Activated CD8-positive, alpha-beta T cell treated with anti-CD3 and anti-CD28 coated beads for 36 hours (primary cell): ENCODE data around the gene ATP5PB. TPM values are rescaled to one million over a fixed set of nuclear protein-coding genes. Genes with fewer than 3 reads are reported as not detected.
A peak's percentile ranks its signal among the peaks of the same experiment; 100 is the strongest.

ENCODE experiments used
- ATAC-seq: fragments of 200-7000 bp; cut with Tn5 transposase; one replicate; pipeline ENCODE4 v1.10.0; 2021; ENCODE audit warnings: mild to moderate bottlenecking, moderate library complexity
- CTCF ChIA-PET: fragments of 350-600 bp; sonication (Branson Sonifier 250); formaldehyde crosslinking; loops from one replicate; lab custom pipeline; 2021; ENCODE audit warnings: antibody characterized with exemption; lab: Charles Lee
- POLR2A ChIA-PET: fragments of 350-600 bp; sonication (Branson Sonifier 250); formaldehyde crosslinking; loops from one replicate; lab custom pipeline; 2021; ENCODE audit warnings: antibody characterized with exemption; lab: Charles Lee
- DNase-seq: peaks from one replicate; pipeline ENCODE4 v3.0.0-alpha.2; 2020
- H3K27ac Mint-ChIP-seq: one replicate; pipeline ENCODE4 v1.8.0; 2021; ENCODE audit warnings: mild to moderate bottlenecking, mixed read lengths
- H3K27me3 Mint-ChIP-seq: one replicate; pipeline ENCODE4 v1.8.0; 2021; ENCODE audit warnings: mixed read lengths
- H3K36me3 Mint-ChIP-seq: one replicate; pipeline ENCODE4 v1.8.0; 2021; ENCODE audit warnings: low read depth, mixed read lengths
- H3K4me1 Mint-ChIP-seq: one replicate; pipeline ENCODE4 v1.8.0; 2021; ENCODE audit warnings: low read depth, mixed read lengths
- H3K4me3 Mint-ChIP-seq: one replicate; pipeline ENCODE4 v1.8.0; 2021; ENCODE audit warnings: mild to moderate bottlenecking, moderate library complexity, mixed read lengths
- H3K9me3 Mint-ChIP-seq: one replicate; pipeline ENCODE4 v1.8.0; 2021; ENCODE audit warnings: mixed read lengths
- CTCF ChIP-seq: fragments of 200-600 bp; IDR thresholded peaks from one replicate; pipeline ENCODE4 v1.8.0; 2022; ENCODE audit warnings: antibody characterized with exemption, mild to moderate bottlenecking
- intact Hi-C: fragments of 100-400 bp; cut with micrococcal nuclease; formaldehyde crosslinking; loops from one replicate; pipeline ENCODE4 v1.10.0; 2022
- total RNA-seq, 2 experiments: library from RNA; stranded (reverse); gene quantifications; one replicate each; pipeline ENCODE4 v1.2.3, GENCODE V29; 2021

The ATP5PB gene
- total RNA-seq, 2 experiments from 2014 or later: 341 to 342 TPM

GRCh38 chr1:111449703-111450017 lies 396 bp downstream of the ATP5PB start:
- H3K27ac Mint-ChIP-seq: peak overlapping the region; percentile 100
- H3K36me3 Mint-ChIP-seq: peaks cover 69% of the 10 kb centered on the region
- no peak for ATAC-seq
- intact Hi-C loops: loop anchor here (5.0 kb wide), 1 partner anchor 232 kb away; no protein-coding TSS in a partner anchor
- H3K9me3 Mint-ChIP-seq: no peaks in the 10 kb centered on the region
- peak overlapping the region; percentile 100 for H3K4me3 Mint-ChIP-seq
- H3K27me3 Mint-ChIP-seq: no peaks in the 10 kb centered on the region
- CTCF ChIA-PET: interaction anchor here (1.2 to 2.6 kb wide), 4 partner anchors 9 to 318 kb away, joined by 3 to 9 read pairs (median 5); no protein-coding TSS in a partner anchor
- TF ChIP-seq CTCF: no peak
- H3K4me1 Mint-ChIP-seq: peaks cover 76% of the 10 kb centered on the region
- no peak for DNase-seq
- POLR2A ChIA-PET: interaction anchor here (1.1 to 2.9 kb wide), 5 partner anchors 12 to 59 kb away, joined by 3 to 17 read pairs (median 4); no protein-coding TSS in a partner anchor

DNA sequence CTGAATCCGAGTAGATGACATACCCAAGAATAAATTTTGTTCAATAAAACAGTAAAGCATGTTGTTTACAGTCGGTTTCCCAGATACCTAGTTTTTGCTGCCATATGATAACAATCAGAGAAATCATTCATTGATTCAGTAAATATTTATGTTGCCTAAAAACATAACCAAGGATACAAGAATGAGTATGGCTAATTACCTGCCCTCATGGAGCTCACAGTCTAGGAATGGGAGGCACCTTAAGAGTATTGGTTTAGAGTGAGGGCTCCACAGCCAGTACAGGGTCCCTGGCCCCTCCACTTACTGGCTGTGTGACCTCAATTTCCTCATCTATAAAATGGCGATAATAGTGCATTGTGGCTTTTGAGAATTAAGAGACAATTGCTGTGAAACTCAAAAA lies 921 bp downstream of the ATP5PB start:
- Mint-ChIP-seq H3K36me3 (peaks cover 73% of the 10 kb centered on the region), H3K27ac (peak overlapping the region; percentile 100), H3K4me3 (peak overlapping the region; percentile 100), H3K4me1 (peaks cover 77% of the 10 kb centered on the region), H3K27me3 (no peaks in the 10 kb centered on the region), H3K9me3 (no peaks in the 10 kb centered on the region)
- no peak for DNase-seq
- ChIA-PET CTCF (interaction anchor here (1.2 to 1.5 kb wide), 4 partner anchors 32 to 317 kb away, joined by 3 to 5 read pairs (median 3); no protein-coding TSS in a partner anchor), POLR2A (interaction anchor here (1.1 to 2.9 kb wide), 7 partner anchors 12 to 58 kb away, joined by 3 to 17 read pairs (median 3); no protein-coding TSS in a partner anchor)
- TF ChIP-seq CTCF: no peak
- ATAC-seq: no peak
- intact Hi-C loops: no loop called here

- POLR2A ChIA-PET: interaction anchor here (0.6 to 2.2 kb wide), 6 partner anchors 10 to 286 kb away, joined by 3 to 5 read pairs (median 3); no protein-coding TSS in a partner anchor
- Mint-ChIP-seq H3K27ac (no peak overlapping the region), H3K27me3 (no peaks in the 10 kb centered on the region), H3K4me3 (no peak overlapping the region), H3K4me1 (peaks cover 68% of the 10 kb centered on the region), H3K36me3 (peaks cover 72% of the 10 kb centered on the region), H3K9me3 (no peaks in the 10 kb centered on the region)
- intact Hi-C loops: no loop called here
- CTCF ChIA-PET: interaction anchor here (0.7 to 2.3 kb wide), 6 partner anchors 10 to 313 kb away, joined by 3 to 7 read pairs (median 3); no protein-coding TSS in a partner anchor
- ATAC-seq: no peak
- no peak for TF ChIP-seq CTCF
- no peak for DNase-seq
Measured at GRCh38 chr1:111452581-111452980, 3.3 kb downstream of the ATP5PB start.

- Mint-ChIP-seq H3K4me3 (no peak overlapping the region), H3K27me3 (no peaks in the 10 kb centered on the region), H3K27ac (peak overlapping the region; percentile 81), H3K4me1 (peaks cover 64% of the 10 kb centered on the region), H3K36me3 (peaks cover 75% of the 10 kb centered on the region), H3K9me3 (no peaks in the 10 kb centered on the region)
- no peak for TF ChIP-seq CTCF
- intact Hi-C loops: no loop called here
- ChIA-PET CTCF (interaction anchor here (0.9 to 2.3 kb wide), 8 partner anchors 9 to 312 kb away, joined by 3 to 10 read pairs (median 4); partner anchors contain the start of gene C1orf162), POLR2A (interaction anchor here (1.2 to 2.2 kb wide), 4 partner anchors 8 to 314 kb away, joined by 3 to 5 read pairs (median 4); partner anchors contain the start of genes CEPT1 and DRAM2)
- ATAC-seq (no peak), DNase-seq (no peak)
Measured at GRCh38 chr1:111453706-111454105, 4.4 kb downstream of the ATP5PB start.
